Measurements from ENCODE around the gene CDK4.

CDK4 gene

GRCh38 chr12:57751788-57752667 is at the start of gene CDK4:
Gene CDK4 (minus strand): TSS chr12:57752310. CDS start chr12:57751717, 593 bp downstream.
- H3K27me3 Mint-ChIP-seq, result no peaks in the 10 kb centered on the region
- H3K4me3 Mint-ChIP-seq, result peak within 1 kb of the TSS; percentile 95
- H3K27ac Mint-ChIP-seq, result peak within 1 kb of the TSS; percentile 94
- no peaks in the 10 kb centered on the region for H3K9me3 Mint-ChIP-seq
- H3K36me3 Mint-ChIP-seq, result peaks cover 18% of the 10 kb centered on the region
- H3K4me1 Mint-ChIP-seq, result peaks cover 59% of the 10 kb centered on the region

GRCh38 chr12:57800965-57801364 is 48.9 kb upstream of the CDK4 start:
- Mint-ChIP-seq H3K27ac (no peak overlapping the region), H3K4me3 (no peak overlapping the region), H3K27me3 (no peaks in the 10 kb centered on the region), H3K36me3 (peaks cover 5% of the 10 kb centered on the region), H3K4me1 (no peaks in the 10 kb centered on the region), H3K9me3 (no peaks in the 10 kb centered on the region)

GRCh38 chr12:57797933-57798332 is 45.8 kb upstream of the CDK4 start:
- H3K36me3 Mint-ChIP-seq, result peaks cover 9% of the 10 kb centered on the region
- H3K27ac Mint-ChIP-seq, result peak overlapping the region; percentile 10
- peaks cover 12% of the 10 kb centered on the region for H3K4me1 Mint-ChIP-seq
- no peak overlapping the region for H3K4me3 Mint-ChIP-seq
- no peaks in the 10 kb centered on the region for H3K9me3 Mint-ChIP-seq
- H3K27me3 Mint-ChIP-seq, result no peaks in the 10 kb centered on the region

- H3K27me3 Mint-ChIP-seq, result no peaks in the 10 kb centered on the region
- H3K36me3 Mint-ChIP-seq, result peaks cover 7% of the 10 kb centered on the region
- no peaks in the 10 kb centered on the region for H3K9me3 Mint-ChIP-seq
- no peak overlapping the region for H3K27ac Mint-ChIP-seq
- no peak overlapping the region for H3K4me3 Mint-ChIP-seq
- H3K4me1 Mint-ChIP-seq, result peaks cover 14% of the 10 kb centered on the region
Observed at GRCh38 chr12:57796996-57797395, 44.9 kb upstream of the CDK4 start.

GRCh38 chr12:57795354-57795753 is 43.2 kb upstream of the CDK4 start:
- H3K27me3 Mint-ChIP-seq, result no peaks in the 10 kb centered on the region
- no peak overlapping the region for H3K27ac Mint-ChIP-seq
- peaks cover 19% of the 10 kb centered on the region for H3K4me1 Mint-ChIP-seq
- H3K9me3 Mint-ChIP-seq, result no peaks in the 10 kb centered on the region
- peaks cover 10% of the 10 kb centered on the region for H3K36me3 Mint-ChIP-seq
- H3K4me3 Mint-ChIP-seq, result no peak overlapping the region

GRCh38 chr12:57793920-57794319 is 41.8 kb upstream of the CDK4 start:
- H3K27me3 Mint-ChIP-seq, result no peaks in the 10 kb centered on the region
- peaks cover 19% of the 10 kb centered on the region for H3K4me1 Mint-ChIP-seq
- peaks cover 10% of the 10 kb centered on the region for H3K36me3 Mint-ChIP-seq
- H3K9me3 Mint-ChIP-seq, result no peaks in the 10 kb centered on the region
- no peak overlapping the region for H3K4me3 Mint-ChIP-seq
- no peak overlapping the region for H3K27ac Mint-ChIP-seq

GRCh38 chr12:57783861-57784260 is 31.8 kb upstream of the CDK4 start:
- peak overlapping the region; percentile 76 for H3K4me3 Mint-ChIP-seq
- H3K27ac Mint-ChIP-seq, result peak overlapping the region; percentile 67
- no peaks in the 10 kb centered on the region for H3K9me3 Mint-ChIP-seq
- no peaks in the 10 kb centered on the region for H3K27me3 Mint-ChIP-seq
- H3K36me3 Mint-ChIP-seq, result peaks cover 20% of the 10 kb centered on the region
- peaks cover 54% of the 10 kb centered on the region for H3K4me1 Mint-ChIP-seq

- no peaks in the 10 kb centered on the region for H3K9me3 Mint-ChIP-seq
- peak overlapping the region; percentile 99 for H3K4me3 Mint-ChIP-seq
- peaks cover 18% of the 10 kb centered on the region for H3K36me3 Mint-ChIP-seq
- no peaks in the 10 kb centered on the region for H3K27me3 Mint-ChIP-seq
- no peak overlapping the region for H3K27ac Mint-ChIP-seq
- H3K4me1 Mint-ChIP-seq, result peaks cover 54% of the 10 kb centered on the region
Observed at GRCh38 chr12:57783466-57783801, 31.3 kb upstream of the CDK4 start.

GRCh38 chr12:57782608-57783465 is 30.7 kb upstream of the CDK4 start, which contains the start of gene TSFM:
Gene TSFM (plus strand): TSS chr12:57782787. CDS start chr12:57782802, 15 bp downstream.
- Mint-ChIP-seq H3K4me1 (peaks cover 54% of the 10 kb centered on the region), H3K27me3 (no peaks in the 10 kb centered on the region), H3K9me3 (no peaks in the 10 kb centered on the region), H3K27ac (peak within 1 kb of the TSS; percentile 99), H3K4me3 (peak within 1 kb of the TSS; percentile 99), H3K36me3 (peaks cover 17% of the 10 kb centered on the region)

GRCh38 chr12:57782243-57782607 is 30.1 kb upstream of the CDK4 start:
- Mint-ChIP-seq H3K4me3 (peak overlapping the region; percentile 99), H3K27ac (peak overlapping the region; percentile 99), H3K9me3 (no peaks in the 10 kb centered on the region), H3K27me3 (no peaks in the 10 kb centered on the region), H3K36me3 (peaks cover 16% of the 10 kb centered on the region), H3K4me1 (peaks cover 54% of the 10 kb centered on the region)

- Mint-ChIP-seq H3K36me3 (peaks cover 14% of the 10 kb centered on the region), H3K4me1 (peaks cover 54% of the 10 kb centered on the region), H3K27ac (peak overlapping the region; percentile 99), H3K4me3 (peak overlapping the region; percentile 99), H3K27me3 (no peaks in the 10 kb centered on the region), H3K9me3 (no peaks in the 10 kb centered on the region)
Observed at GRCh38 chr12:57781801-57782200, 29.7 kb upstream of the CDK4 start.

GRCh38 chr12:57781244-57781643 is 29.1 kb upstream of the CDK4 start:
- H3K36me3 Mint-ChIP-seq, result peaks cover 10% of the 10 kb centered on the region
- peak overlapping the region; percentile 99 for H3K27ac Mint-ChIP-seq
- peaks cover 49% of the 10 kb centered on the region for H3K4me1 Mint-ChIP-seq
- no peak overlapping the region for H3K4me3 Mint-ChIP-seq
- no peaks in the 10 kb centered on the region for H3K27me3 Mint-ChIP-seq
- H3K9me3 Mint-ChIP-seq, result no peaks in the 10 kb centered on the region

GRCh38 chr12:57780284-57780897 is 28.3 kb upstream of the CDK4 start:
- peaks cover 45% of the 10 kb centered on the region for H3K4me1 Mint-ChIP-seq
- H3K27me3 Mint-ChIP-seq, result no peaks in the 10 kb centered on the region
- no peak overlapping the region for H3K4me3 Mint-ChIP-seq
- H3K36me3 Mint-ChIP-seq, result peaks cover 9% of the 10 kb centered on the region
- no peaks in the 10 kb centered on the region for H3K9me3 Mint-ChIP-seq
- peak overlapping the region; percentile 80 for H3K27ac Mint-ChIP-seq

- H3K27me3 Mint-ChIP-seq, result no peaks in the 10 kb centered on the region
- H3K4me3 Mint-ChIP-seq, result no peak overlapping the region
- H3K36me3 Mint-ChIP-seq, result peaks cover 9% of the 10 kb centered on the region
- H3K9me3 Mint-ChIP-seq, result no peaks in the 10 kb centered on the region
- H3K4me1 Mint-ChIP-seq, result peaks cover 45% of the 10 kb centered on the region
- H3K27ac Mint-ChIP-seq, result peak overlapping the region; percentile 92
Observed at GRCh38 chr12:57779736-57780135, 27.6 kb upstream of the CDK4 start.

GRCh38 chr12:57777911-57778310 is 25.8 kb upstream of the CDK4 start:
- Mint-ChIP-seq H3K9me3 (no peaks in the 10 kb centered on the region), H3K27ac (no peak overlapping the region), H3K4me1 (peaks cover 42% of the 10 kb centered on the region)

More at GRCh38 chr12:57777911-57778310, 25.8 kb upstream of the CDK4 start:
- Mint-ChIP-seq H3K36me3 (peaks cover 4% of the 10 kb centered on the region), H3K27me3 (no peaks in the 10 kb centered on the region), H3K4me3 (no peak overlapping the region)

All from activated naive CD4-positive, alpha-beta T cell treated with anti-CD3 and anti-CD28 coated beads, Interleukin-2, amount 50 U/mL, for 24 hours (primary cell).